GM06990 (cell line): ENCODE results near the gene SPCS1.

ENCODE experiments used
- DNase-seq: peaks from one replicate; pipeline ENCODE4 v3.0.0-alpha.2; 2011; ENCODE audit not compliant: insufficient read length; ENCODE audit errors: extremely low read depth
- H3K27me3 ChIP-seq: replicated peaks from 2 replicates; pipeline ENCODE4 v1.6.0; 2011; ENCODE audit warnings: low read length; ENCODE audit not compliant: control insufficient read depth, insufficient read depth
- H3K36me3 ChIP-seq: 2 replicates; pipeline ENCODE4 v1.5.1; 2011; ENCODE audit warnings: low read length; ENCODE audit not compliant: control insufficient read depth, insufficient read depth
- H3K4me3 ChIP-seq: replicated peaks from 2 replicates; pipeline ENCODE4 v1.5.1; 2011; ENCODE audit warnings: low read depth, mild to moderate bottlenecking, control low read depth, low read length
- CTCF ChIP-seq: IDR thresholded peaks from 2 replicates; pipeline ENCODE4 v1.5.1; 2011; ENCODE audit warnings: low read length, control low read depth, mild to moderate bottlenecking, inconsistent platforms; ENCODE audit not compliant: insufficient read depth, poor library complexity, severe bottlenecking

SPCS1 gene

GRCh38 chr3:52683611-52684010, 22.3 kb upstream of the SPCS1 start:
- Histone ChIP-seq H3K4me3 (no peak overlapping the region), H3K36me3 (peaks cover 13% of the 10 kb centered on the region), H3K27me3 (no peaks in the 10 kb centered on the region)
- DNase-seq, result no peak
- no peak for TF ChIP-seq CTCF

- no peak for TF ChIP-seq CTCF
- Histone ChIP-seq H3K27me3 (no peaks in the 10 kb centered on the region), H3K36me3 (peaks cover 17% of the 10 kb centered on the region), H3K4me3 (peak overlapping the region; percentile 76)
- DNase-seq, result no peak
Observed at GRCh38 chr3:52684184-52684583, 21.7 kb upstream of the SPCS1 start.

GRCh38 chr3:52685285-52685708, 20.6 kb upstream of the SPCS1 start:
- Histone ChIP-seq H3K36me3 (peaks cover 19% of the 10 kb centered on the region), H3K27me3 (no peaks in the 10 kb centered on the region), H3K4me3 (peak overlapping the region; percentile 87)
- no peak for TF ChIP-seq CTCF
- DNase-seq, result peak; percentile 91

GRCh38 chr3:52685709-52686691, 19.9 kb upstream of the SPCS1 start, which contains the start of the genes GNL3 and PBRM1:
TSS of gene GNL3 (plus strand) at chr3:52686032. CDS start at chr3:52686093, 61 bp downstream.
TSS of gene PBRM1 (minus strand) at chr3:52685913.
- no peak for TF ChIP-seq CTCF
- Histone ChIP-seq H3K36me3 (peaks cover 21% of the 10 kb centered on the region), H3K4me3 (peak within 1 kb of the TSS; percentile 87), H3K27me3 (no peaks in the 10 kb centered on the region)
- DNase-seq, result peak; percentile 98

GRCh38 chr3:52688266-52688665, 17.6 kb upstream of the SPCS1 start:
- Histone ChIP-seq H3K4me3 (no peak overlapping the region), H3K27me3 (no peaks in the 10 kb centered on the region), H3K36me3 (peaks cover 32% of the 10 kb centered on the region)
- TF ChIP-seq CTCF, result no peak
- DNase-seq, result no peak
